Cardiac fibroblast (primary cell): Measurements from ENCODE around the gene COTL1.

Experiments used
- DNase-seq, 2 donors: peaks; one replicate each; pipeline versions ENCODE4 v3.0.0 to v3.0.0-alpha.2; 2010; ENCODE audit warnings: low read depth in 2 of 2
- H3K4me3 ChIP-seq, 2 donors: replicated peaks in 1 of 2; 1 replicate in 1 of 2; 2 replicates in 1 of 2; pipeline ENCODE4 v1.5.1; 2011; ENCODE audit warnings: low read depth in 2 of 2, low read length in 2 of 2, mild to moderate bottlenecking in 2 of 2, moderate library complexity in 1 of 2
- TF ChIP-seq, protein P1 (sequence below): IDR thresholded peaks from one replicate; pipeline ENCODE4 v1.5.1; 2011; ENCODE audit warnings: low read depth, mild to moderate bottlenecking, low read length, inconsistent platforms

Gene COTL1

GRCh38 chr16:84610376-84610775, 7.5 kb downstream of the COTL1 start:
- DNase-seq = peak in 1 of 2 donors; percentile 29
- TF ChIP-seq, protein P1, sequence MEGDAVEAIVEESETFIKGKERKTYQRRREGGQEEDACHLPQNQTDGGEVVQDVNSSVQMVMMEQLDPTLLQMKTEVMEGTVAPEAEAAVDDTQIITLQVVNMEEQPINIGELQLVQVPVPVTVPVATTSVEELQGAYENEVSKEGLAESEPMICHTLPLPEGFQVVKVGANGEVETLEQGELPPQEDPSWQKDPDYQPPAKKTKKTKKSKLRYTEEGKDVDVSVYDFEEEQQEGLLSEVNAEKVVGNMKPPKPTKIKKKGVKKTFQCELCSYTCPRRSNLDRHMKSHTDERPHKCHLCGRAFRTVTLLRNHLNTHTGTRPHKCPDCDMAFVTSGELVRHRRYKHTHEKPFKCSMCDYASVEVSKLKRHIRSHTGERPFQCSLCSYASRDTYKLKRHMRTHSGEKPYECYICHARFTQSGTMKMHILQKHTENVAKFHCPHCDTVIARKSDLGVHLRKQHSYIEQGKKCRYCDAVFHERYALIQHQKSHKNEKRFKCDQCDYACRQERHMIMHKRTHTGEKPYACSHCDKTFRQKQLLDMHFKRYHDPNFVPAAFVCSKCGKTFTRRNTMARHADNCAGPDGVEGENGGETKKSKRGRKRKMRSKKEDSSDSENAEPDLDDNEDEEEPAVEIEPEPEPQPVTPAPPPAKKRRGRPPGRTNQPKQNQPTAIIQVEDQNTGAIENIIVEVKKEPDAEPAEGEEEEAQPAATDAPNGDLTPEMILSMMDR = no peak
- no peak overlapping the region for H3K4me3 ChIP-seq

DNA sequence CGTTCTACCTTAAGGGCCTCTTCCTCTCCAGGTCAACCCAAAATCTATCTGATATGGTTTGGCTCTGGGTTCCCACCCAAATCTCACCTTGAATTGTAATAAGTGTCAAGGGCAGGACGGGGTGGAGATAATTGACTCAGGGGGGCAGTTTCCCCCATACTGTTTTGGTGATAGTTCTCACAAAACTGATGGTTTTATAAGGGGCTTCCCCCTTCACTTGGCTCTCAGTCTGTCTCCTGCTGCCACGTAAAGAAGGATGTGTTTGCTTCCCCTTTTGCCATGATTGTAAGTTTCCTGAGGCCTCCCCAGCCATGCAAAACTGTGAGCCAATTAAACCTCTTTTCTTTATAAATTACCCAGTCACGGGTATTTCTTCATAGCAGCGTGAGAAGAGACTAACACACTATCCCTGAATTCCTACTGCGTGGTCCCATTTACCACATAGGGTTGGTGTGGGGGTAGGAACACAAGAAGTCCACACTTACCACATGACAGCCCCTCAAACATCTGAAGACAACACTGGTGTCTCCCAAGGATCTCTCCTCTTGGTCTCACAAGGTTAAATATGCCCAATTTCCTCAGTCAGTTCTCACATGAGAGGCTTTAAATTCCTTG, 8.2 kb downstream of the COTL1 start:
- no peak for DNase-seq
- no peak overlapping the region for H3K4me3 ChIP-seq
- TF ChIP-seq, protein P1 = no peak

DNA sequence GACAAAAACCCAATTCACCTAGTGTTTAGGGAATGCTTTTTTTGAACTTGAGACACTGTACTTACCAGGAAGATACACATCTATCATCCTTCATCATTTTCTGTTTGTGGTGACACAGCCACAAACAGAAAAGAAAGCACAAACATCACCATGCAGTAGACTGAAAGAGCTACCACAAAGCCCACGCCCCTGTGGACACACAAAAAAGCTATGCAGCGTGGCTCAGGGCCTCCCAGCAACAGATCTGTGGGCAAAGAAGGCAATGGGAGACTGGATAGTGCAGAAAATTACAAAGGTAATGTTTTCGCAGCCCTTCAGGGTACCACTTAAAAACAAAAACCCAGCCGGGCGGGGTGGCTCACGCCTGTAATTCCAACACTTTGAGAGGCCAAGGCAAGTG, 9.6 kb downstream of the COTL1 start:
- TF ChIP-seq, protein P1 = no peak
- no peak for DNase-seq
- no peak overlapping the region for H3K4me3 ChIP-seq

GRCh38 chr16:84607694-84608093, 10.2 kb downstream of the COTL1 start:
- no peak overlapping the region for H3K4me3 ChIP-seq
- TF ChIP-seq, protein P1 = no peak
- DNase-seq = no peak

DNA sequence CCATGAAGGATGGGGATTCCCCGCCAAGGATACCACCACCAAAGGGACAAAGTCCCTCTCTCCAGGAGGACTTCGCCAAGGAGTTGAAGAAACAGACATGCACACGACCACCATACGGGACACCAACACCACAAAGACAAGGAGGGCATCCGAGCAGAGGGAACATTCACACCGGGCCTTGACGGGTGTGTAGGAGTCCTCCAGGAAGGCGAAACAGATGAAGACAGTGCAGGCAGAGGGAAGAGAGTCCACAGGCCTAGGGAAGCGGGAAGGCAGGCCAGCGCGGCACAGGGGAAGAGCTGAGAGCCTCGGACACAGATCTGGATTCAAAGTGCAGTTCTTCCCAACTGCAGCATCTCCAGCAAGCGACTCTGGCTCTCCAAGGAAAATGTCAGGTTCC, 10.8 kb downstream of the COTL1 start:
- no peak overlapping the region for H3K4me3 ChIP-seq
- TF ChIP-seq, protein P1 = no peak

DNA sequence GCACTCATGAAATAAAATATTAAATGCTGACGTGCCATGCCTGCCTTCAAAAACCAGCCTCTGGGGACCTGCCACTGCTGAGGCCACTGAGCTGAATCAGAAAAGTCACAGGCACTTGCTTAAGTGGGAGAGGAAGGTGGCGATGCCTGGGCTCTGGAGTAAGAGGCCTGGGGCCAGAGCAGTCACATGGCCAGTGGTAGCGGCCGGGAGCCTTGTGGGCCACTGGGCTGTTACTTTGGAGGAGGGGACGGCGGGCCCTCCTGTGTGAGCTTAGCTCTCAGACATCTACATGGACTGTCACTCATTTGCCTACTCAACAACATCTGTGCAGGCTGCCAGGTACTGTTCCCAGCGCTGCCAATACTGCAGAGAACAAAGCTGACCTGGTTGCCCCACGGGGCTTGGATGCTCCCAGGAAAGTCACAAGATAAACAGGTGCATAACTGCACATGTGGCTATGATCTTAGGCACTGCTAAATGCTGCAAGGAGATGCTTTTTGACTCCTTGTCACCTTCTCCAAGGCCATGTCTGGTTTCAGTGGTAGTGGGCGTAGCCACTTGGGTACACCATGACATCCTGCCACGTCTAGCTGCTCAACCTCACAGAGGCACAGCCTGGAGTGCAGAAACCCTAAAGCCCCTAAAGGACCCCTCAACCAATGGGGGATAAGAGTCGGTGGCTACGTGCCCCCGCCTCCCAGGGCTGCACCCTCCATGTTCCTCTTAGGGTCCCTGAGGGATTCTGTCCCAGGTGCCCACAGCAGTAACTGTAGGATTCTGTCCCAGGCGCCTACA, 11.6 kb downstream of the COTL1 start:
- no peak for DNase-seq
- no peak overlapping the region for H3K4me3 ChIP-seq
- TF ChIP-seq, protein P1 = no peak

More for the DNA sequence above, 10.8 kb downstream of the COTL1 start:
- no peak for DNase-seq
